HepG2 (cell line): ENCODE measurements around the gene NMT2. TPM values are rescaled to one million over a fixed set of nuclear protein-coding genes. Genes with fewer than 3 reads are reported as not detected.

Experiments used
- CENPX ChIP-seq: sonication (generic); formaldehyde crosslinking; IDR thresholded peaks from 2 replicates; pipeline ENCODE4 v1.9.0; 2021; ENCODE audit warnings: mild to moderate bottlenecking, missing genetic modification reagents, moderate library complexity
- FOXA3 ChIP-seq: IDR thresholded peaks from 2 replicates; pipeline ENCODE4 v1.6.1; 2016; ENCODE audit warnings: missing genetic modification reagents, missing compliant biosample characterization
- FOXC1 ChIP-seq: sonication (generic); formaldehyde crosslinking; IDR thresholded peaks from 2 replicates; pipeline ENCODE4 v1.8.0; 2022; ENCODE audit warnings: mild to moderate bottlenecking, missing genetic modification reagents, borderline replicate concordance
- HIVEP1 ChIP-seq: sonication (generic); formaldehyde crosslinking; IDR thresholded peaks from 2 replicates; pipeline ENCODE4 v1.4.0; 2020; ENCODE audit warnings: mild to moderate bottlenecking, missing genetic modification reagents
- MEIS1 ChIP-seq: sonication (generic); formaldehyde crosslinking; IDR thresholded peaks from 2 replicates; pipeline ENCODE4 v1.9.0; 2021; ENCODE audit warnings: mild to moderate bottlenecking, missing genetic modification reagents, moderate library complexity, borderline replicate concordance
- MYNN ChIP-seq: sonication (generic); formaldehyde crosslinking; IDR thresholded peaks from 2 replicates; pipeline ENCODE4 v1.4.0; 2020; ENCODE audit warnings: mild to moderate bottlenecking, low read depth, missing genetic modification reagents
- NCOA2 ChIP-seq: sonication (generic); formaldehyde crosslinking; IDR thresholded peaks from 2 replicates; pipeline ENCODE4 v1.8.0; 2022; ENCODE audit warnings: inconsistent platforms
- NR2C2 ChIP-seq: sonication (generic); formaldehyde crosslinking; IDR thresholded peaks from 2 replicates; pipeline ENCODE4 v1.4.0; 2020; ENCODE audit warnings: missing genetic modification reagents, mild to moderate bottlenecking, moderate library complexity, borderline replicate concordance
- POLR2AphosphoS2 ChIP-seq: IDR thresholded peaks from 2 replicates; pipeline ENCODE4 v1.6.1; 2011; ENCODE audit warnings: low read depth, low read length, improper control_type of control experiment
- RXRB ChIP-seq: IDR thresholded peaks from 2 replicates; pipeline ENCODE4 v1.6.1; 2016; ENCODE audit warnings: borderline replicate concordance, missing genetic modification reagents, missing compliant biosample characterization
- SSRP1 ChIP-seq: IDR thresholded peaks from 2 replicates; pipeline ENCODE4 v1.6.1; 2016; ENCODE audit warnings: control low read depth
- ZNF446 ChIP-seq: sonication (generic); formaldehyde crosslinking; IDR thresholded peaks from 2 replicates; pipeline ENCODE4 v1.5.0; 2020; ENCODE audit warnings: mild to moderate bottlenecking, missing genetic modification reagents
- ZNF558 ChIP-seq: sonication (generic); formaldehyde crosslinking; IDR thresholded peaks from 2 replicates; pipeline ENCODE4 v1.9.0; 2022; ENCODE audit warnings: mild to moderate bottlenecking, missing genetic modification reagents, borderline replicate concordance
- ZNF598 ChIP-seq: sonication (generic); formaldehyde crosslinking; IDR thresholded peaks from 2 replicates; pipeline ENCODE4 v1.5.1; 2020; ENCODE audit warnings: mild to moderate bottlenecking, missing genetic modification reagents, borderline replicate concordance
- ZNF720 ChIP-seq: sonication (generic); formaldehyde crosslinking; IDR thresholded peaks from 2 replicates; pipeline ENCODE4 v1.4.0; 2020; ENCODE audit warnings: missing genetic modification reagents
- polyA plus RNA-seq, 8 experiments: library from polyadenylated mRNA; depleted of rRNA in 3 of 8; stranded (reverse) in 7 of 8; unstranded in 1 of 8; fragments of >200 nt; fragmentation: Illumina TruSeq in 4 of 8; extraction: Trizol in 4 of 8; gene quantifications; 2 replicates each; pipeline versions ENCODE4 v1.2.1 to v1.2.3, GENCODE V29; 2011 to 2016; ENCODE audit warnings: low read depth in 4 of 8, missing spikeins in 1 of 8, mixed read lengths in 1 of 8; ENCODE audit not compliant: insufficient read depth in 1 of 8
- total RNA-seq, 5 experiments: library from RNA; depleted of rRNA; stranded (reverse); fragments of >200 nt; fragmentation: Illumina TruSeq; extraction: Trizol; gene quantifications; 2 replicates each; pipeline ENCODE4 v1.2.3, GENCODE V29; 2016; ENCODE audit warnings: low read depth in 1 of 5
- TF ChIP-seq, protein P1 (sequence below): IDR thresholded peaks from 2 replicates; pipeline ENCODE4 v1.6.1; 2016; ENCODE audit warnings: low read depth, control low read depth
- TF ChIP-seq, protein P2 (sequence below): sonication (generic); formaldehyde crosslinking; IDR thresholded peaks from 2 replicates; pipeline ENCODE4 v1.8.0; 2022; ENCODE audit warnings: mild to moderate bottlenecking, missing genetic modification reagents, moderate library complexity
- TF ChIP-seq, protein P3 (sequence below), 2 experiments: sonication (generic) in 1 of 2; formaldehyde crosslinking in 1 of 2; IDR thresholded peaks; 2 replicates each; pipeline versions ENCODE4 v1.4.0 to v1.6.1; 2018 to 2020; ENCODE audit warnings: missing genetic modification reagents in 2 of 2, borderline replicate concordance in 1 of 2, low read depth in 1 of 2, mild to moderate bottlenecking in 1 of 2, missing biosample characterization in 1 of 2
- TF ChIP-seq, protein P4 (sequence below): sonication (generic); formaldehyde crosslinking; IDR thresholded peaks from 2 replicates; pipeline ENCODE4 v1.4.0; 2020; ENCODE audit warnings: mild to moderate bottlenecking, low read depth, missing genetic modification reagents
- TF ChIP-seq, protein P5 (sequence below): sonication (generic); formaldehyde crosslinking; IDR thresholded peaks from 2 replicates; pipeline ENCODE4 v1.5.0; 2020; ENCODE audit warnings: mild to moderate bottlenecking, missing genetic modification reagents, borderline replicate concordance

Gene NMT2
- total and polyA plus RNA-seq, 2 of the 13 experiments (the other 11 are each of a cell fraction or from before 2014, with no cell fraction given) = 10.1 to 23.8 TPM

DNA sequence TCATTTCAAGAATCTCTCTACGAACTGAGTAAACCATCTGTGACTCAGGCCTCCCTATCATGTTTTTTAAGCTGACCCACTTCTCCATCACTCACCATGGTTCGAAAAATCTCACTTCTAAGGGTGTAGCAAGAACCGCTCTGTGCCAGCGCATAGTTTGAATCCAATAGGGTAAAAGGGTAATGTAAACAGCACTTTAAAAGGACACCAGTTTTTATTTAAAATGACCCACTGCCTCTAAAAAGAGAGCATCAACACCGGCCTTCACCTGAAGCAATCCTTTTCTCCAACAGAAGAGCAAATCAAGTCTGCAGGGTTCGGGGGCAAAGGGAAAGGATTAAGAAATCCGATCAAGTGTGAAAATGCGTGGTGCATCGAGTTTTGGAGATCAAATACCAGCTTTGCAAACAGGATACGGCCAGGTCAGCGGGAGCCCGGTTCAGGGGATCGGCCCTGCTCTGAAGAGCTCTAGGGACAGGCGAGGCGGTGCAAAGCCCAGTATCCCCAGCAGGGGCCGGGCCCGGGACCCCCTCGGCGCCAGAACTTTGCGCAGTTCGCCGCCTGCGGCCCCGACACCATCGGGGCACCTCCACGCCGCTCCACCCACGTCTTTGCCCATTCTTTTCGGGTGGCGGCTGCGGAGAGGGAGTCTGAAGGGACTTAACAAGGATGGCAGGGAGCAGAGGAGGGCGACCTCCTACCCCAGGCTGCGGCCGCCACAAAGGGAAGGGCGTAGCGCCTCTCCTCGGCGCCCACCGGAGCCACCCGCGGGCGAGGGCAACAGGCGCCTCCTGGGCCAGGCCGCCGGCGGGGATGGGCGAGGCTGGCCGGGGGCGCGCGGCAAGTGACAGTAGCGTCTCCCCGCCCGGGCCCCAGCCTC lies 842 bp downstream of the NMT2 start (continued):
- TF ChIP-seq FOXC1 (CRISPR knock-in tag) (no peak), FOXA3 (CRISPR knock-in tag) (no peak), MYNN (no peak; the same call in 1 of the 2 replicates), POLR2AphosphoS2 (no peak), SSRP1 (CRISPR knock-in tag) (no peak), NCOA2 (CRISPR knock-in tag) (no peak), NR2C2 (CRISPR knock-in tag) (no peak), HIVEP1 (CRISPR knock-in tag) (no peak), MEIS1 (CRISPR knock-in tag) (no peak), ZNF558 (CRISPR knock-in tag) (no peak; the same call in 1 of the 2 replicates), ZNF446 (CRISPR knock-in tag) (0 out of 2 replicates have a peak, but pooled peaks have one; percentile 9), CENPX (CRISPR knock-in tag) (no peak), ZNF720 (no peak), RXRB (no peak), ZNF598 (CRISPR knock-in tag) (no peak)
- TF ChIP-seq, protein P1, sequence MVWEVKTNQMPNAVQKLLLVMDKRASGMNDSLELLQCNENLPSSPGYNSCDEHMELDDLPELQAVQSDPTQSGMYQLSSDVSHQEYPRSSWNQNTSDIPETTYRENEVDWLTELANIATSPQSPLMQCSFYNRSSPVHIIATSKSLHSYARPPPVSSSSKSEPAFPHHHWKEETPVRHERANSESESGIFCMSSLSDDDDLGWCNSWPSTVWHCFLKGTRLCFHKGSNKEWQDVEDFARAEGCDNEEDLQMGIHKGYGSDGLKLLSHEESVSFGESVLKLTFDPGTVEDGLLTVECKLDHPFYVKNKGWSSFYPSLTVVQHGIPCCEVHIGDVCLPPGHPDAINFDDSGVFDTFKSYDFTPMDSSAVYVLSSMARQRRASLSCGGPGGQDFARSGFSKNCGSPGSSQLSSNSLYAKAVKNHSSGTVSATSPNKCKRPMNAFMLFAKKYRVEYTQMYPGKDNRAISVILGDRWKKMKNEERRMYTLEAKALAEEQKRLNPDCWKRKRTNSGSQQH (CRISPR knock-in tag) = peak; percentile 75; the same call in 1 of the 2 replicates
- TF ChIP-seq, protein P2, sequence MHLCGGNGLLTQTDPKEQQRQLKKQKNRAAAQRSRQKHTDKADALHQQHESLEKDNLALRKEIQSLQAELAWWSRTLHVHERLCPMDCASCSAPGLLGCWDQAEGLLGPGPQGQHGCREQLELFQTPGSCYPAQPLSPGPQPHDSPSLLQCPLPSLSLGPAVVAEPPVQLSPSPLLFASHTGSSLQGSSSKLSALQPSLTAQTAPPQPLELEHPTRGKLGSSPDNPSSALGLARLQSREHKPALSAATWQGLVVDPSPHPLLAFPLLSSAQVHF (CRISPR knock-in tag) = no peak
- TF ChIP-seq, protein P3, sequence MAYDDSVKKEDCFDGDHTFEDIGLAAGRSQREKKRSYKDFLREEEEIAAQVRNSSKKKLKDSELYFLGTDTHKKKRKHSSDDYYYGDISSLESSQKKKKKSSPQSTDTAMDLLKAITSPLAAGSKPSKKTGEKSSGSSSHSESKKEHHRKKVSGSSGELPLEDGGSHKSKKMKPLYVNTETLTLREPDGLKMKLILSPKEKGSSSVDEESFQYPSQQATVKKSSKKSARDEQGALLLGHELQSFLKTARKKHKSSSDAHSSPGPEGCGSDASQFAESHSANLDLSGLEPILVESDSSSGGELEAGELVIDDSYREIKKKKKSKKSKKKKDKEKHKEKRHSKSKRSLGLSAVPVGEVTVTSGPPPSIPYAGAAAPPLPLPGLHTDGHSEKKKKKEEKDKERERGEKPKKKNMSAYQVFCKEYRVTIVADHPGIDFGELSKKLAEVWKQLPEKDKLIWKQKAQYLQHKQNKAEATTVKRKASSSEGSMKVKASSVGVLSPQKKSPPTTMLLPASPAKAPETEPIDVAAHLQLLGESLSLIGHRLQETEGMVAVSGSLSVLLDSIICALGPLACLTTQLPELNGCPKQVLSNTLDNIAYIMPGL (CRISPR knock-in tag; IDR thresholded peaks at IDR 0.05; ENCODE audit: borderline replicate concordance in 1 of 2, low read depth in 1 of 2) = peak; percentile 61 to 81; a peak in 3 of 4 replicates
- TF ChIP-seq, protein P4, sequence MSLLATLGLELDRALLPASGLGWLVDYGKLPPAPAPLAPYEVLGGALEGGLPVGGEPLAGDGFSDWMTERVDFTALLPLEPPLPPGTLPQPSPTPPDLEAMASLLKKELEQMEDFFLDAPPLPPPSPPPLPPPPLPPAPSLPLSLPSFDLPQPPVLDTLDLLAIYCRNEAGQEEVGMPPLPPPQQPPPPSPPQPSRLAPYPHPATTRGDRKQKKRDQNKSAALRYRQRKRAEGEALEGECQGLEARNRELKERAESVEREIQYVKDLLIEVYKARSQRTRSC = no peak
- TF ChIP-seq, protein P5, sequence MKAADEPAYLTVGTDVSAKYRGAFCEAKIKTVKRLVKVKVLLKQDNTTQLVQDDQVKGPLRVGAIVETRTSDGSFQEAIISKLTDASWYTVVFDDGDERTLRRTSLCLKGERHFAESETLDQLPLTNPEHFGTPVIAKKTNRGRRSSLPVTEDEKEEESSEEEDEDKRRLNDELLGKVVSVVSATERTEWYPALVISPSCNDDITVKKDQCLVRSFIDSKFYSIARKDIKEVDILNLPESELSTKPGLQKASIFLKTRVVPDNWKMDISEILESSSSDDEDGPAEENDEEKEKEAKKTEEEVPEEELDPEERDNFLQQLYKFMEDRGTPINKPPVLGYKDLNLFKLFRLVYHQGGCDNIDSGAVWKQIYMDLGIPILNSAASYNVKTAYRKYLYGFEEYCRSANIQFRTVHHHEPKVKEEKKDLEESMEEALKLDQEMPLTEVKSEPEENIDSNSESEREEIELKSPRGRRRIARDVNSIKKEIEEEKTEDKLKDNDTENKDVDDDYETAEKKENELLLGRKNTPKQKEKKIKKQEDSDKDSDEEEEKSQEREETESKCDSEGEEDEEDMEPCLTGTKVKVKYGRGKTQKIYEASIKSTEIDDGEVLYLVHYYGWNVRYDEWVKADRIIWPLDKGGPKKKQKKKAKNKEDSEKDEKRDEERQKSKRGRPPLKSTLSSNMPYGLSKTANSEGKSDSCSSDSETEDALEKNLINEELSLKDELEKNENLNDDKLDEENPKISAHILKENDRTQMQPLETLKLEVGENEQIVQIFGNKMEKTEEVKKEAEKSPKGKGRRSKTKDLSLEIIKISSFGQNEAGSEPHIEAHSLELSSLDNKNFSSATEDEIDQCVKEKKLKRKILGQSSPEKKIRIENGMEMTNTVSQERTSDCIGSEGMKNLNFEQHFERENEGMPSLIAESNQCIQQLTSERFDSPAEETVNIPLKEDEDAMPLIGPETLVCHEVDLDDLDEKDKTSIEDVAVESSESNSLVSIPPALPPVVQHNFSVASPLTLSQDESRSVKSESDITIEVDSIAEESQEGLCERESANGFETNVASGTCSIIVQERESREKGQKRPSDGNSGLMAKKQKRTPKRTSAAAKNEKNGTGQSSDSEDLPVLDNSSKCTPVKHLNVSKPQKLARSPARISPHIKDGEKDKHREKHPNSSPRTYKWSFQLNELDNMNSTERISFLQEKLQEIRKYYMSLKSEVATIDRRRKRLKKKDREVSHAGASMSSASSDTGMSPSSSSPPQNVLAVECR (CRISPR knock-in tag) = peak; percentile 41; the same call in 1 of the 2 replicates
